HEK293 (cell line): ENCODE results near the gene PIK3R3.

Experiments
- CTCF ChIA-PET: fragments of 350-600 bp; formaldehyde crosslinking; extraction: SDS; loops from one replicate; lab custom pipeline; 2021; ENCODE audit warnings: antibody characterized with exemption; lab: Yijun Ruan, JAX
- POLR2A ChIA-PET: fragments of 300-600 bp; formaldehyde crosslinking; extraction: SDS; loops from one replicate; lab custom pipeline; 2020; ENCODE audit warnings: antibody characterized with exemption, inconsistent platforms; lab: Yijun Ruan, JAX
- H3K27ac ChIP-seq: fragments of 200-500 bp; sonication (Bioruptor generic); 2 replicates; pipeline ENCODE4 v1.5.1; 2014; ENCODE audit warnings: low read depth, low read length, control low read depth, inconsistent platforms; ENCODE audit errors: extremely low read depth
- H3K36me3 ChIP-seq, 2 experiments: fragments of 200-500 bp in 1 of 2; sonication (Bioruptor generic) in 1 of 2; 1 replicate in 1 of 2; 2 replicates in 1 of 2; pipeline ENCODE4 v1.5.1; 2014 to 2017; ENCODE audit warnings: inconsistent platforms in 2 of 2, low read length in 2 of 2; ENCODE audit not compliant: control insufficient read depth in 2 of 2, insufficient read depth in 1 of 2
- H3K4me1 ChIP-seq: fragments of 200-500 bp; sonication (Bioruptor generic); 2 replicates; pipeline ENCODE4 v1.5.1; 2014; ENCODE audit warnings: mild to moderate bottlenecking, low read length, inconsistent platforms; ENCODE audit not compliant: control insufficient read depth, insufficient read depth
- H3K4me3 ChIP-seq: 2 replicates; pipeline ENCODE4 v1.5.1; 2011; ENCODE audit warnings: low read depth, mild to moderate bottlenecking, control low read depth, low read length, moderate library complexity
- H3K9me3 ChIP-seq: fragments of 200-500 bp; sonication (Bioruptor generic); 2 replicates; pipeline ENCODE4 v1.5.1; 2014; ENCODE audit warnings: low read depth, low read length, inconsistent platforms; ENCODE audit not compliant: control insufficient read depth, insufficient read depth
- BCL6B ChIP-seq: fragments of 450-650 bp; formaldehyde crosslinking; IDR thresholded peaks from 2 replicates; pipeline ENCODE4 v1.5.1; 2017; ENCODE audit warnings: missing biosample characterization, missing genetic modification characterization
- GLI2 ChIP-seq: fragments of 450-650 bp; formaldehyde crosslinking; IDR thresholded peaks from 2 replicates; pipeline ENCODE4; 2017; ENCODE audit warnings: missing biosample characterization, missing genetic modification characterization, low read depth, borderline replicate concordance
- IKZF3 ChIP-seq: fragments of 450-650 bp; IDR thresholded peaks from 2 replicates; pipeline ENCODE4 v1.5.0; 2018; ENCODE audit warnings: missing biosample characterization, mild to moderate bottlenecking, missing genetic modification characterization, moderate library complexity
- KLF10 ChIP-seq: fragments of 450-650 bp; IDR thresholded peaks from 2 replicates; pipeline ENCODE4 v1.5.1; 2018; ENCODE audit warnings: missing biosample characterization, mild to moderate bottlenecking, missing genetic modification characterization
- KLF9 ChIP-seq: fragments of 450-650 bp; formaldehyde crosslinking; IDR thresholded peaks from 2 replicates; pipeline ENCODE4 v1.5.1; 2016; ENCODE audit warnings: missing biosample characterization, missing genetic modification characterization, low read depth
- MEIS1 ChIP-seq: sonication (generic); formaldehyde crosslinking; IDR thresholded peaks from 2 replicates; pipeline ENCODE4 v1.8.1; 2022; ENCODE audit warnings: missing genetic modification reagents, mild to moderate bottlenecking, borderline replicate concordance
- RBAK ChIP-seq: fragments of 450-650 bp; formaldehyde crosslinking; IDR thresholded peaks from 2 replicates; pipeline ENCODE4 v1.5.1; 2016; ENCODE audit warnings: missing biosample characterization, missing genetic modification characterization
- ZBTB11 ChIP-seq: fragments of 450-650 bp; formaldehyde crosslinking; conservative IDR thresholded peaks from 2 replicates; pipeline ENCODE4 v1.5.1; 2016; ENCODE audit warnings: low read depth, missing biosample characterization, missing genetic modification characterization
- ZBTB17 ChIP-seq: fragments of 450-650 bp; formaldehyde crosslinking; IDR thresholded peaks from 2 replicates; pipeline ENCODE4 v1.5.1; 2016; ENCODE audit warnings: missing biosample characterization, missing genetic modification characterization
- ZBTB8A ChIP-seq: fragments of 450-650 bp; formaldehyde crosslinking; IDR thresholded peaks from 2 replicates; pipeline ENCODE4 v1.5.1; 2016; ENCODE audit warnings: missing biosample characterization, missing genetic modification characterization
- ZNF10 ChIP-seq: fragments of 450-650 bp; formaldehyde crosslinking; IDR thresholded peaks from 2 replicates; pipeline ENCODE4 v1.5.1; 2017; ENCODE audit warnings: missing biosample characterization, missing genetic modification characterization
- ZNF133 ChIP-seq: fragments of 450-650 bp; formaldehyde crosslinking; IDR thresholded peaks from 2 replicates; pipeline ENCODE4 v1.5.1; 2016; ENCODE audit warnings: missing biosample characterization, missing genetic modification characterization
- ZNF24 ChIP-seq: fragments of 450-650 bp; formaldehyde crosslinking; IDR thresholded peaks from 2 replicates; pipeline ENCODE4 v1.5.1; 2016; ENCODE audit warnings: missing biosample characterization, missing genetic modification characterization
- ZNF521 ChIP-seq: fragments of 450-650 bp; formaldehyde crosslinking; IDR thresholded peaks from 2 replicates; pipeline ENCODE4 v1.5.1; 2017; ENCODE audit warnings: missing biosample characterization, mild to moderate bottlenecking, missing genetic modification characterization
- ZNF529 ChIP-seq: fragments of 450-650 bp; formaldehyde crosslinking; IDR thresholded peaks from 2 replicates; pipeline ENCODE4 v1.5.1; 2017; ENCODE audit warnings: missing genetic modification characterization, missing biosample characterization; ENCODE audit not compliant: insufficient replicate concordance
- ZNF544 ChIP-seq: fragments of 450-650 bp; formaldehyde crosslinking; IDR thresholded peaks from 2 replicates; pipeline ENCODE4 v1.5.0; 2017; ENCODE audit warnings: missing biosample characterization, missing genetic modification characterization
- ZNF768 ChIP-seq: fragments of 450-650 bp; formaldehyde crosslinking; IDR thresholded peaks from 2 replicates; pipeline ENCODE4 v1.5.1; 2018; ENCODE audit warnings: missing biosample characterization, mild to moderate bottlenecking, missing genetic modification characterization
- ZNF777 ChIP-seq: fragments of 450-650 bp; formaldehyde crosslinking; IDR thresholded peaks from 2 replicates; pipeline ENCODE4 v1.5.1; 2017; ENCODE audit warnings: missing biosample characterization, missing genetic modification characterization, borderline replicate concordance
- ZNF837 ChIP-seq: fragments of 450-650 bp; formaldehyde crosslinking; IDR thresholded peaks from 2 replicates; pipeline ENCODE4 v1.5.1; 2016; ENCODE audit warnings: missing biosample characterization, missing genetic modification characterization

The PIK3R3 gene

DNA sequence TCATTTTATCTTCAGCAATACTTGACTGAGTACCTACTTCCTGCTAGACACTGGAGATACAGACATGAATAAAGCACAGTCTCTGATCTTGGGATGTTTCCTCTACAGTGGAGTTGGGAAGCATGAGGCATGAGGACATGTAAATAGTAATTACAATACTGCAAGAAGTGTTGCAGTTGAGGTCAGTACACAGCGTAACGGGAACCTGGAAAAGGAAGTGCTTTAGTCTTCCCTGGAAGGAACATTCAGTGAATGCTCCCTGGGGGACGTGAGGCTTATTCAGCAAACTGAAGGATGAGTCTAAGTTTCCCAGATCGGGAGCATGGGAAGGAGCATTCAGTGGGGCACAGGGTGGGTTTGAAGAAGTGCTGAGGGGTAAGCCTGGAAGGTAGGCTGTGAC lies 112.4 kb downstream of the PIK3R3 start:
- Histone ChIP-seq H3K4me1 (no peaks in the 10 kb centered on the region), H3K36me3 (peaks cover 0 to 37% of the 10 kb centered on the region in 2 experiments; a peak in 1 of 3 replicates), H3K9me3 (no peaks in the 10 kb centered on the region), H3K4me3 (no peak overlapping the region), H3K27ac (no peak overlapping the region)
- ChIA-PET CTCF (no interaction called here), POLR2A (no interaction called here)
- no peak for TF ChIP-seq IKZF3 (tag by site-specific recombination)
- no peak for TF ChIP-seq ZNF768 (tag by site-specific recombination)
- no peak for TF ChIP-seq ZNF544 (tag by site-specific recombination)
- no peak for TF ChIP-seq BCL6B (tag by site-specific recombination)
- TF ChIP-seq KLF9 (tag by site-specific recombination) = no peak
- TF ChIP-seq MEIS1 (CRISPR knock-in tag) = no peak
- no peak for TF ChIP-seq ZBTB11
- TF ChIP-seq ZBTB17 (tag by site-specific recombination) = no peak
- TF ChIP-seq ZNF133 (tag by site-specific recombination) = no peak
- no peak for TF ChIP-seq ZNF529
- TF ChIP-seq RBAK (tag by site-specific recombination) = no peak
- TF ChIP-seq ZNF777 (tag by site-specific recombination) = no peak
- no peak for TF ChIP-seq ZNF10 (tag by site-specific recombination)
- no peak for TF ChIP-seq ZNF24
- TF ChIP-seq ZNF837 (tag by site-specific recombination) = no peak
- no peak for TF ChIP-seq ZNF521 (tag by site-specific recombination)
- TF ChIP-seq ZBTB8A (tag by site-specific recombination) = no peak

GRCh38 chr1:46019348-46019747 lies 113.1 kb downstream of the PIK3R3 start:
- Histone ChIP-seq H3K4me1 (no peaks in the 10 kb centered on the region), H3K27ac (no peak overlapping the region), H3K36me3 (peaks cover 0 to 33% of the 10 kb centered on the region in 2 experiments; a peak in 1 of 3 replicates), H3K4me3 (no peak overlapping the region), H3K9me3 (no peaks in the 10 kb centered on the region)
- POLR2A ChIA-PET = no interaction called here
- TF ChIP-seq KLF10 (tag by site-specific recombination) (no peak), ZNF768 (tag by site-specific recombination) (no peak), ZNF529 (no peak), ZNF521 (tag by site-specific recombination) (no peak), GLI2 (no peak)
- CTCF ChIA-PET = no interaction called here
